Measurements from ENCODE around the gene GRIK1.

The GRIK1 gene

DNA sequence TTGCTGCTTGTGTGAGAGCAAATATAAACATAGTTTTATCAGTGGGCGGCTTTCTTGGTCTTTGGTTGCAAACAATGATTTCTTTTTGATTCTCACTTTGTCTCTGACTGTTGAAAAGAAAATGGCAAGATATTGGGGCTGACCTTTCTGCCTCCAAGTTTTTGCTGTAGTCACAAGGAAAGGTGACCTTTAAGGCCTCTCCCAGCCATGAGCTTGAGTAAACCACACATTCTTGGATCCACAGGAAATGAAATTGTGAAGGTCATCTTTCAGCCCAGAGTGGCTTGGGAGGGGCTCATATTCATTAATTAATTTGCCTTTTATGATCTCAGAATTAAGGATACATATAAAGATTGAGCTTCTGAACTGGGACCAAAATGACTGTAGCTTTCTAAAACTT, 399.5 kb downstream of the GRIK1 start:
- no peak overlapping the region for H4K12ac ChIP-seq (ENCODE audit: low read depth, low read length)
- no peak overlapping the region for H2BK12ac ChIP-seq (ENCODE audit: low read length)
- no peak overlapping the region for H3K14ac ChIP-seq (ENCODE audit: low read length)
- H3K4me2 ChIP-seq (ENCODE audit: low read length), result no peak overlapping the region
- no peaks in the 10 kb centered on the region for H3K9me3 ChIP-seq (ENCODE audit: insufficient read depth, low read depth, low read length)
- H2BK120ac ChIP-seq (ENCODE audit: insufficient read depth, low read length, poor library complexity), result no peak overlapping the region
- no peak overlapping the region for H3K27ac ChIP-seq (ENCODE audit: low read depth, low read length)
- H4K91ac ChIP-seq (ENCODE audit: low read depth, low read length), result no peak overlapping the region
- H3K4ac ChIP-seq (ENCODE audit: low read depth, low read length), result no peak overlapping the region
- no peak overlapping the region for H2AK5ac ChIP-seq (ENCODE audit: low read length)
- H2BK5ac ChIP-seq (ENCODE audit: low read depth, low read length, poor library complexity), result no peak overlapping the region
- H3K79me2 ChIP-seq (ENCODE audit: control insufficient read depth, insufficient read depth, low read length, poor library complexity), result no peaks in the 10 kb centered on the region
- no peaks in the 10 kb centered on the region for H3K27me3 ChIP-seq (ENCODE audit: insufficient read depth, low read length)
- H4K8ac ChIP-seq (ENCODE audit: low read depth, low read length), result no peak overlapping the region
- H3K4me3 ChIP-seq (ENCODE audit: low read depth, low read length), result no peak overlapping the region
- no peaks in the 10 kb centered on the region for H3K36me3 ChIP-seq (ENCODE audit: control insufficient read depth in 1 of 2, insufficient read depth in 2 of 2, low read length in 2 of 2)
- no CpG with 5 or more reads among the region's 1 CpG for WGBS (ENCODE audit: extremely low coverage, insufficient coverage, insufficient read length)
- no peaks in the 10 kb centered on the region for H3K4me1 ChIP-seq (ENCODE audit: control insufficient read depth in 1 of 2, insufficient read depth in 2 of 2, low read length in 2 of 2)
- no peak for DNase-seq
- H3K23ac ChIP-seq (ENCODE audit: low read length), result no peak overlapping the region
- H3K18ac ChIP-seq (ENCODE audit: low read length), result no peak overlapping the region
- no peak overlapping the region for H2AFZ ChIP-seq (ENCODE audit: insufficient read depth, low read length, poor library complexity)
- no peaks in the 10 kb centered on the region for H3K79me1 ChIP-seq (ENCODE audit: low read length)
- H3K9ac ChIP-seq (ENCODE audit: low read length), result no peak overlapping the region

DNA sequence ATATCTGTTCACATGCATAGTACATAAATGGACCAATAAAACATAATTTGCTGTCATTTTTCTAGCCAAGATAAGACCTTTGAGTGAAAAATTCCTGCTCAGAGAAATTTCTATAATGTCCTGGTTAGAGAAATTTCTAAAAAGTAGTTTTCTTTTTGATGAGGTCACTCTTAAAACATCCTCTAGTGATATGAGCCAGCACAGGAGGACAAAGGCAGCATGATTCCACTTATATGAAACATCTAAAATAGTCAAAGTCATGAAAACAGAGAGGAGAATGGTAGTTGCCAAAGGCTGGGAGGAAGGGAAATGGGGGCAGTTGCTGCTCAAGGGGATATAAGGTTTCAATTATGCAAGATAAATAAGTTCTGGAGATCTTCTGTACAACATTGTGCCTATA, 401.7 kb downstream of the GRIK1 start:
- Histone ChIP-seq H3K36me3 (ENCODE audit: control insufficient read depth in 1 of 2, insufficient read depth in 2 of 2, low read length in 2 of 2) (no peaks in the 10 kb centered on the region), H2BK12ac (ENCODE audit: low read length) (no peak overlapping the region), H4K91ac (ENCODE audit: low read depth, low read length) (no peak overlapping the region), H3K9me3 (ENCODE audit: insufficient read depth, low read depth, low read length) (no peaks in the 10 kb centered on the region), H3K9ac (ENCODE audit: low read length) (no peak overlapping the region), H4K8ac (ENCODE audit: low read depth, low read length) (no peak overlapping the region), H3K4me1 (ENCODE audit: control insufficient read depth in 1 of 2, insufficient read depth in 2 of 2, low read length in 2 of 2) (no peaks in the 10 kb centered on the region), H3K4ac (ENCODE audit: low read depth, low read length) (no peak overlapping the region), H3K23ac (ENCODE audit: low read length) (no peak overlapping the region), H2AFZ (ENCODE audit: insufficient read depth, low read length, poor library complexity) (no peak overlapping the region), H3K4me2 (ENCODE audit: low read length) (no peak overlapping the region), H2BK120ac (ENCODE audit: insufficient read depth, low read length, poor library complexity) (no peak overlapping the region), H2BK5ac (ENCODE audit: low read depth, low read length, poor library complexity) (no peak overlapping the region), H3K14ac (ENCODE audit: low read length) (no peak overlapping the region), H3K27ac (ENCODE audit: low read depth, low read length) (no peak overlapping the region), H3K18ac (ENCODE audit: low read length) (no peak overlapping the region), H2AK5ac (ENCODE audit: low read length) (no peak overlapping the region), H3K79me2 (ENCODE audit: control insufficient read depth, insufficient read depth, low read length, poor library complexity) (no peaks in the 10 kb centered on the region), H3K4me3 (ENCODE audit: low read depth, low read length) (no peak overlapping the region), H3K27me3 (ENCODE audit: insufficient read depth, low read length) (no peaks in the 10 kb centered on the region), H4K12ac (ENCODE audit: low read depth, low read length) (no peak overlapping the region), H3K79me1 (ENCODE audit: low read length) (no peaks in the 10 kb centered on the region)
- DNase-seq, result peak in 1 of 2 donors; percentile 67

DNA sequence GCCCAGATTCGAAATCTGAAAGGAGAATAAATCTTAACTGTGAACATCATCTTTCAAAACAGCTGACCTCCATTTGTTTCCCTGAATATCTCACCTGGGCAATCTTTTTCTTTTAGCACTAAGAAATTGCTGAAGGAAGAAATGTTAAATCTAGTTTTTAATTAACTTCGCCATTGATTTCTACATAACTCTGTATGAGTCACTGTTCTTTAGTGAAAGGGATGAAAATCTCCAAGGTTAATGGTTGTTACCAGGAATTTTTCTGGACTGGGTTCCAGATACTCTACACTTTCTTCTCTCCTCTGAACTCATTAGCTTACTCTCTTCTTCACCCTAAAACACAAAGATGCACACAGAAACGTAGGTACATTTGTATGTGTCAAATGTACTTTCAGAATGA, 405.3 kb downstream of the GRIK1 start:
- no peak overlapping the region for H3K4me3 ChIP-seq (ENCODE audit: low read depth, low read length)
- H3K79me1 ChIP-seq (ENCODE audit: low read length), result no peaks in the 10 kb centered on the region
- H3K79me2 ChIP-seq (ENCODE audit: control insufficient read depth, insufficient read depth, low read length, poor library complexity), result no peaks in the 10 kb centered on the region
- no peak overlapping the region for H3K23ac ChIP-seq (ENCODE audit: low read length)
- no peak overlapping the region for H4K8ac ChIP-seq (ENCODE audit: low read depth, low read length)
- no peak overlapping the region for H4K91ac ChIP-seq (ENCODE audit: low read depth, low read length)
- no peaks in the 10 kb centered on the region for H3K27me3 ChIP-seq (ENCODE audit: insufficient read depth, low read length)
- H2BK12ac ChIP-seq (ENCODE audit: low read length), result no peak overlapping the region
- no peak overlapping the region for H4K12ac ChIP-seq (ENCODE audit: low read depth, low read length)
- no peak overlapping the region for H3K14ac ChIP-seq (ENCODE audit: low read length)
- H3K18ac ChIP-seq (ENCODE audit: low read length), result no peak overlapping the region
- H3K4me2 ChIP-seq (ENCODE audit: low read length), result no peak overlapping the region
- no peaks in the 10 kb centered on the region for H3K36me3 ChIP-seq (ENCODE audit: control insufficient read depth in 1 of 2, insufficient read depth in 2 of 2, low read length in 2 of 2)
- H3K4me1 ChIP-seq (ENCODE audit: control insufficient read depth in 1 of 2, insufficient read depth in 2 of 2, low read length in 2 of 2), result no peaks in the 10 kb centered on the region
- no peak overlapping the region for H2AK5ac ChIP-seq (ENCODE audit: low read length)
- no peak overlapping the region for H2BK5ac ChIP-seq (ENCODE audit: low read depth, low read length, poor library complexity)
- WGBS (ENCODE audit: extremely low coverage, insufficient coverage, insufficient read length), result no CpG with 5 or more reads among the region's 3 CpGs
- H2AFZ ChIP-seq (ENCODE audit: insufficient read depth, low read length, poor library complexity), result no peak overlapping the region
- no peak overlapping the region for H3K4ac ChIP-seq (ENCODE audit: low read depth, low read length)
- no peak for DNase-seq
- H2BK120ac ChIP-seq (ENCODE audit: insufficient read depth, low read length, poor library complexity), result no peak overlapping the region
- H3K9ac ChIP-seq (ENCODE audit: low read length), result no peak overlapping the region
- no peak overlapping the region for H3K27ac ChIP-seq (ENCODE audit: low read depth, low read length)
- H3K9me3 ChIP-seq (ENCODE audit: insufficient read depth, low read depth, low read length), result no peaks in the 10 kb centered on the region

- no peak overlapping the region for H2AK5ac ChIP-seq (ENCODE audit: low read length)
- no peak overlapping the region for H4K91ac ChIP-seq (ENCODE audit: low read depth, low read length)
- no peaks in the 10 kb centered on the region for H3K79me2 ChIP-seq (ENCODE audit: control insufficient read depth, insufficient read depth, low read length, poor library complexity)
- H3K27me3 ChIP-seq (ENCODE audit: insufficient read depth, low read length), result no peaks in the 10 kb centered on the region
- WGBS (ENCODE audit: extremely low coverage, insufficient coverage, insufficient read length), result no CpG with 5 or more reads among the region's 4 CpGs
- H3K4me2 ChIP-seq (ENCODE audit: low read length), result no peak overlapping the region
- no peak for DNase-seq
- H3K4ac ChIP-seq (ENCODE audit: low read depth, low read length), result no peak overlapping the region
- H3K23ac ChIP-seq (ENCODE audit: low read length), result no peak overlapping the region
- H3K27ac ChIP-seq (ENCODE audit: low read depth, low read length), result no peak overlapping the region
- H3K4me3 ChIP-seq (ENCODE audit: low read depth, low read length), result no peak overlapping the region
- H3K9me3 ChIP-seq (ENCODE audit: insufficient read depth, low read depth, low read length), result peaks cover 7% of the 10 kb centered on the region
- no peak overlapping the region for H2AFZ ChIP-seq (ENCODE audit: insufficient read depth, low read length, poor library complexity)
- H4K8ac ChIP-seq (ENCODE audit: low read depth, low read length), result no peak overlapping the region
- H3K79me1 ChIP-seq (ENCODE audit: low read length), result no peaks in the 10 kb centered on the region
- no peak overlapping the region for H2BK120ac ChIP-seq (ENCODE audit: insufficient read depth, low read length, poor library complexity)
- no peak overlapping the region for H3K9ac ChIP-seq (ENCODE audit: low read length)
- no peaks in the 10 kb centered on the region for H3K36me3 ChIP-seq (ENCODE audit: control insufficient read depth in 1 of 2, insufficient read depth in 2 of 2, low read length in 2 of 2)
- H3K18ac ChIP-seq (ENCODE audit: low read length), result no peak overlapping the region
- H4K12ac ChIP-seq (ENCODE audit: low read depth, low read length), result no peak overlapping the region
- H2BK5ac ChIP-seq (ENCODE audit: low read depth, low read length, poor library complexity), result no peak overlapping the region
- no peak overlapping the region for H3K14ac ChIP-seq (ENCODE audit: low read length)
- H2BK12ac ChIP-seq (ENCODE audit: low read length), result no peak overlapping the region
- H3K4me1 ChIP-seq (ENCODE audit: control insufficient read depth in 1 of 2, insufficient read depth in 2 of 2, low read length in 2 of 2), result no peaks in the 10 kb centered on the region
These were observed 410.7 kb downstream of the GRIK1 start for GRCh38 chr21:29529139-29529538.

- no peaks in the 10 kb centered on the region for H3K79me2 ChIP-seq (ENCODE audit: control insufficient read depth, insufficient read depth, low read length, poor library complexity)
- H2AK5ac ChIP-seq (ENCODE audit: low read length), result no peak overlapping the region
- H2AFZ ChIP-seq (ENCODE audit: insufficient read depth, low read length, poor library complexity), result no peak overlapping the region
- H3K18ac ChIP-seq (ENCODE audit: low read length), result no peak overlapping the region
- no peak overlapping the region for H4K12ac ChIP-seq (ENCODE audit: low read depth, low read length)
- no peak overlapping the region for H4K8ac ChIP-seq (ENCODE audit: low read depth, low read length)
- no peaks in the 10 kb centered on the region for H3K4me1 ChIP-seq (ENCODE audit: control insufficient read depth in 1 of 2, insufficient read depth in 2 of 2, low read length in 2 of 2)
- H3K9ac ChIP-seq (ENCODE audit: low read length), result no peak overlapping the region
- no CpG with 5 or more reads among the region's 2 CpGs for WGBS (ENCODE audit: extremely low coverage, insufficient coverage, insufficient read length)
- H3K4me3 ChIP-seq (ENCODE audit: low read depth, low read length), result no peak overlapping the region
- no peak overlapping the region for H2BK120ac ChIP-seq (ENCODE audit: insufficient read depth, low read length, poor library complexity)
- no peak overlapping the region for H3K4ac ChIP-seq (ENCODE audit: low read depth, low read length)
- no peak overlapping the region for H2BK5ac ChIP-seq (ENCODE audit: low read depth, low read length, poor library complexity)
- no peak overlapping the region for H3K27ac ChIP-seq (ENCODE audit: low read depth, low read length)
- no peak overlapping the region for H3K4me2 ChIP-seq (ENCODE audit: low read length)
- no peaks in the 10 kb centered on the region for H3K36me3 ChIP-seq (ENCODE audit: control insufficient read depth in 1 of 2, insufficient read depth in 2 of 2, low read length in 2 of 2)
- no peak overlapping the region for H2BK12ac ChIP-seq (ENCODE audit: low read length)
- H4K91ac ChIP-seq (ENCODE audit: low read depth, low read length), result no peak overlapping the region
- H3K14ac ChIP-seq (ENCODE audit: low read length), result no peak overlapping the region
- no peaks in the 10 kb centered on the region for H3K79me1 ChIP-seq (ENCODE audit: low read length)
- H3K27me3 ChIP-seq (ENCODE audit: insufficient read depth, low read length), result no peaks in the 10 kb centered on the region
- H3K23ac ChIP-seq (ENCODE audit: low read length), result no peak overlapping the region
- DNase-seq, result no peak
- peaks cover 7% of the 10 kb centered on the region for H3K9me3 ChIP-seq (ENCODE audit: insufficient read depth, low read depth, low read length)
These were observed 413.3 kb downstream of the GRIK1 start for GRCh38 chr21:29526545-29526944.

Measured in trophoblast cell (in vitro differentiated cells and primary cell).